ENCODE results near the gene SPEG. TPM values are rescaled to one million over a fixed set of nuclear protein-coding genes. Genes with fewer than 3 reads are reported as not detected.

Gene SPEG
- total and polyA plus RNA-seq, 4 donors, result 3.7 to 15.6 (median 9.6) TPM

- DNase-seq, result peak; percentile 74 to 75 (median 74)
These were observed 79.6 kb downstream of the SPEG start, which contains the start of gene ASIC4 for GRCh38 chr2:219514196-219514761. ASIC4 (plus strand) TSS chr2:219514482; CDS start chr2:219514725, 243 bp downstream.

GRCh38 chr2:219514836-219515235, 80.2 kb downstream of the SPEG start:
- H3K9ac ChIP-seq (ENCODE audit: insufficient read depth in 1 of 2, low read length in 2 of 2), result no peak overlapping the region
- no peak overlapping the region for H3K27ac ChIP-seq (ENCODE audit: low read depth in 1 of 2, low read length in 1 of 2)
- no peak for TF ChIP-seq CTCF (IDR thresholded peaks at IDR 0.05; ENCODE audit: control extremely low read depth, extremely low read depth)
- H3K4me3 ChIP-seq, result no peak overlapping the region
- H3K36me3 ChIP-seq (ENCODE audit: control insufficient read depth in 4 of 4, insufficient read depth in 4 of 4, low read length in 4 of 4), result no peaks in the 10 kb centered on the region
- peaks cover 0 to 49% (median 32%) of the 10 kb centered on the region in 3 donors for H3K27me3 ChIP-seq (ENCODE audit: control insufficient read depth in 3 of 3, insufficient read depth in 3 of 3, low read length in 2 of 3)
- peaks cover 0 to 3% (median 0%) of the 10 kb centered on the region in 4 donors for H3K9me3 ChIP-seq (ENCODE audit: control insufficient read depth in 4 of 4, insufficient read depth in 3 of 4, low read length in 3 of 4)
- DNase-seq (no peak), ATAC-seq (ENCODE audit: insufficient read depth, low FRiP score) (no peak)
- WGBS, 2 donors, result 76 to 82% methylated on average over 21 of the region's 21 CpGs
- H3K4me1 ChIP-seq (ENCODE audit: control insufficient read depth in 5 of 5, insufficient read depth in 5 of 5, low read length in 5 of 5), result peaks cover 0 to 44% (median 2%) of the 10 kb centered on the region in 5 donors

More at GRCh38 chr2:219514196-219514761, 79.6 kb downstream of the SPEG start, which contains the start of gene ASIC4:
- H3K4me1 ChIP-seq (ENCODE audit: control insufficient read depth in 5 of 5, insufficient read depth in 5 of 5, low read length in 5 of 5), result peaks cover 0 to 50% (median 2%) of the 10 kb centered on the region in 5 donors
- 6 to 7% methylated on average over 30 to 31 of the region's 31 CpGs for WGBS, 2 donors
- peaks cover 0 to 3% (median 0%) of the 10 kb centered on the region in 4 donors for H3K9me3 ChIP-seq (ENCODE audit: control insufficient read depth in 4 of 4, insufficient read depth in 3 of 4, low read length in 3 of 4)
- H3K4me3 ChIP-seq, result no peak within 1 kb of the TSS
- no peak within 1 kb of the TSS for H3K27ac ChIP-seq (ENCODE audit: low read depth in 1 of 2, low read length in 1 of 2)
- TF ChIP-seq CTCF (IDR thresholded peaks at IDR 0.05; ENCODE audit: control extremely low read depth, extremely low read depth), result no peak
- ATAC-seq (ENCODE audit: insufficient read depth, low FRiP score), result no peak
- H3K27me3 ChIP-seq (ENCODE audit: control insufficient read depth in 3 of 3, insufficient read depth in 3 of 3, low read length in 2 of 3), result peaks cover 0 to 46% (median 32%) of the 10 kb centered on the region in 3 donors
- H3K9ac ChIP-seq (ENCODE audit: insufficient read depth in 1 of 2, low read length in 2 of 2), result no peak within 1 kb of the TSS
- H3K36me3 ChIP-seq (ENCODE audit: control insufficient read depth in 4 of 4, insufficient read depth in 4 of 4, low read length in 4 of 4), result no peaks in the 10 kb centered on the region

- TF ChIP-seq CTCF (IDR thresholded peaks at IDR 0.05; ENCODE audit: control extremely low read depth, extremely low read depth), result no peak
- H3K27me3 ChIP-seq (ENCODE audit: control insufficient read depth in 3 of 3, insufficient read depth in 3 of 3, low read length in 2 of 3), result peaks cover 0 to 55% (median 28%) of the 10 kb centered on the region in 3 donors
- H3K9me3 ChIP-seq (ENCODE audit: control insufficient read depth in 4 of 4, insufficient read depth in 3 of 4, low read length in 3 of 4), result peaks cover 0 to 3% (median 0%) of the 10 kb centered on the region in 4 donors
- no peak for ATAC-seq (ENCODE audit: insufficient read depth, low FRiP score)
- H3K27ac ChIP-seq (ENCODE audit: low read depth in 1 of 2, low read length in 1 of 2), result no peak overlapping the region
- no peaks in the 10 kb centered on the region for H3K36me3 ChIP-seq (ENCODE audit: control insufficient read depth in 4 of 4, insufficient read depth in 4 of 4, low read length in 4 of 4)
- DNase-seq, result no peak
- H3K4me3 ChIP-seq, result no peak overlapping the region
- H3K4me1 ChIP-seq (ENCODE audit: control insufficient read depth in 5 of 5, insufficient read depth in 5 of 5, low read length in 5 of 5), result peaks cover 0 to 37% (median 2%) of the 10 kb centered on the region in 5 donors
- no peak overlapping the region for H3K9ac ChIP-seq (ENCODE audit: insufficient read depth in 1 of 2, low read length in 2 of 2)
- WGBS, 2 donors, result 60 to 72% methylated on average over 17 of the region's 17 CpGs
These were observed 81.4 kb downstream of the SPEG start for GRCh38 chr2:219515874-219516629.
